NCI-H2196 (cell line): ENCODE results near the gene EIF1.
"Not testable (repeated sequence)": the region's sequence is repeated elsewhere in the genome, so short reads cannot be mapped to it uniquely, and the experiment has no call there.

ENCODE experiments used
- DNase-seq: peaks from one replicate; lab custom pipeline; 2025; ENCODE audit not compliant: unreplicated experiment; lab: John Stamatoyannopoulos, UW

The EIF1 gene

GRCh38 chr17:41697122-41697962 is 8.7 kb downstream of the EIF1 start:
- DNase-seq = no peak

GRCh38 chr17:41700843-41701242 is 12.2 kb downstream of the EIF1 start:
- not testable (repeated sequence) for DNase-seq

- DNase-seq = no peak
These were observed 14.0 kb downstream of the EIF1 start for GRCh38 chr17:41702712-41703111.

GRCh38 chr17:41705271-41705991 is 16.7 kb downstream of the EIF1 start:
- DNase-seq = no peak

GRCh38 chr17:41707803-41708669 is 19.4 kb downstream of the EIF1 start:
- no peak for DNase-seq

- DNase-seq = no peak
These were observed 21.9 kb downstream of the EIF1 start for GRCh38 chr17:41710472-41711090.

- no peak for DNase-seq
These were observed 23.1 kb downstream of the EIF1 start, which contains the start of gene GAST for GRCh38 chr17:41711669-41712400. TSS of gene GAST (plus strand) at chr17:41712331. CDS start at chr17:41715437, 3,106 bp downstream.

- DNase-seq = no peak
These were observed 29.0 kb downstream of the EIF1 start for GRCh38 chr17:41717408-41718286.

GRCh38 chr17:41718287-41718645 is 29.6 kb downstream of the EIF1 start:
- DNase-seq = no peak

GRCh38 chr17:41722231-41722630 is 33.5 kb downstream of the EIF1 start:
- no peak for DNase-seq

- no peak for DNase-seq
These were observed 35.3 kb downstream of the EIF1 start for GRCh38 chr17:41723801-41724475.

GRCh38 chr17:41724476-41725050 is 35.9 kb downstream of the EIF1 start:
- DNase-seq = peak; percentile 65

GRCh38 chr17:41725134-41725533 is 36.4 kb downstream of the EIF1 start:
- no peak for DNase-seq

GRCh38 chr17:41728056-41728455 is 39.4 kb downstream of the EIF1 start:
- no peak for DNase-seq

- no peak for DNase-seq
These were observed 41.8 kb downstream of the EIF1 start for GRCh38 chr17:41730479-41730878.

GRCh38 chr17:41731836-41732235 is 43.2 kb downstream of the EIF1 start:
- DNase-seq = no peak

GRCh38 chr17:41733348-41734138 is 44.9 kb downstream of the EIF1 start:
- DNase-seq = no peak
